Hematopoietic multipotent progenitor cell treated with erythropoietin and hydrocortisone succinate and interleukin-3 and kit ligand, for 17 days (in vitro differentiated cells): Measurements from ENCODE around the gene TDRD6.
"Not testable (repeated sequence)": the region's sequence is repeated elsewhere in the genome, so short reads cannot be mapped to it uniquely, and the experiment has no call there.

Experiments
- DNase-seq: peaks from one replicate; pipeline ENCODE4 v3.0.0-alpha.2; 2015; ENCODE audit warnings: low spot score

Gene TDRD6

GRCh38 chr6:46743425-46744158 lies 55.9 kb downstream of the TDRD6 start:
- DNase-seq, result no peak

DNA sequence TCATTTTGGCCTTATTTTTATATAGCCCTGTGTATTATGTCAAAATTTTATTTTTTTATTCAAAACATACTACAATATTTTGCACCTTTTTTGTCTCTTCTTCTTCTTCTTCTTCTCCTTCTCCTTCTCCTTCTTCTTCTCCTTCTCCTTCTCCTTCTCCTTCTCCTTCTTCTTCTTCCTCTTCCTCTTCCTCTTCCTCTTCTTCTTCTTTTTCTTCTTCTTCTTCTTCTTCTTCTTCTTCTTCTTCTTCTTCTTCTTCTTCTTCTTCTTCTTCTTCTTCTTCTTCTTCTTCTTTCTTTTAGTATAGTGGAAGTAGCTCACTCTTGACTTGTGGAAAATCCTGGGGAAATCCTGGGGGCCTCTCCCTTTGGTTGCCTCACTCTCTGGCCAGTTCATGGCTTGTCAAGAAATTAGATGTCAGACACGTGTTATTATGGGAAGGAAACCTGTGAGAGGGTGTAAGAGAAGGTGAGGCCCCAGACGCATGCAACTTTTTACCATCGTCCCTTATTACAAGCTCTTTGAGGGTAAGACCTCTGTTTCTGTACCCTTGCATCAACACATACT lies 56.6 kb downstream of the TDRD6 start:
- not testable (repeated sequence) for DNase-seq

DNA sequence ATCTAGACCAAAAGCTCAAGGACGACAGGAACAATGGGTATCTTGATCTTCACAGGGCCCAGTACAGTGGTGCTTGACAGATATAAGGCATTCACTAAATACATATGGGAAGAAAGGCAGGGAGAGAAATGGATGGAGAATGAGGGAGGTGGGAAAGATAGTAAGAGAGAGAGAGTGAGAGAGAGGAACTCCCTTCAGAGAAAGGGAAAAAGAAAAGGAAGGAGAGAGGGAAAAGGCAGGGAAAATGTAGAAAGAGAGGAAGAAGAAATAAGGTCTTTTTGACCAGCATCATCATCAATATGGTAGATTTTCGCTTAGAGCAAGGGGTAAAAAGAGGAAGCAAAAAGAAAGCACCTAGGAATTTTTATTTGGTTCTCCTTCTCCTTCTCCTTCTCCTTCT lies 58.3 kb downstream of the TDRD6 start:
- no peak for DNase-seq

GRCh38 chr6:46746696-46747095 lies 59.0 kb downstream of the TDRD6 start, which contains the start of gene ANKRD66:
ANKRD66 (plus strand) TSS chr6:46746933; CDS start chr6:46751949, 5,016 bp downstream.
- no peak for DNase-seq

- DNase-seq, result no peak
Observed at GRCh38 chr6:46748940-46749503, 61.3 kb downstream of the TDRD6 start.

GRCh38 chr6:46749731-46750130 lies 62.0 kb downstream of the TDRD6 start:
- DNase-seq, result no peak

- no peak for DNase-seq
Observed at GRCh38 chr6:46751658-46752057, 64.0 kb downstream of the TDRD6 start.
